Measurements from ENCODE around the gene NEGR1. TPM values are rescaled to one million over a fixed set of nuclear protein-coding genes. Genes with fewer than 3 reads are reported as not detected.

NEGR1 gene
- total and polyA plus RNA-seq, 11 donors, result 1.7 to 11.3 (median 6.8) TPM

DNA sequence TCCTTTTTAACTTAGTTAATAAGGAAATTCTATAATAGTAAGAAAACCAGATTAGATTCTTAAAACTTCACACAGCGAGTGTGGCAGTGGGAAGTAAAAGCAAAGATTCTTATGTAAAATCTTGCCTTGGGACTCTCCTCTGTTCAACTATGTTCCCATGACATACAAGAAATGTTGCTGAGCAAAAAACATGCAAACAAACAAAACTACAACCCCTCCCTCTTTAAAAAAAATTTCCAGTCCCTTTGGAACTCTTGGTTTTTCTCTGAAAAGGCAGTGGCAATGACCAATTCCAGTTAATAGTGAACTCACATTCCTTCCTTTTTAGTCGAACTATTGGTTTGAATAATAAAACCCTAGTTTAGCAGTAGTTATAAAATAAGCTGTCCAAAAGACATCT lies 748.4 kb downstream of the NEGR1 start:
- TF ChIP-seq CTCF (IDR thresholded peaks at IDR 0.05) (no peak), POLR2A (IDR thresholded peaks at IDR 0.05) (no peak)
- no peaks in the 10 kb centered on the region for H3K4me1 ChIP-seq
- 73 to 84% (median 76%) methylated on average over 2 of the region's 2 CpGs for WGBS, 4 donors
- no peaks in the 10 kb centered on the region for H3K27me3 ChIP-seq
- no peaks in the 10 kb centered on the region for H3K9me3 ChIP-seq
- no peak overlapping the region for H3K4me3 ChIP-seq
- no peak for DNase-seq
- ATAC-seq, result no peak
- H3K27ac ChIP-seq, result no peak overlapping the region
- H3K36me3 ChIP-seq, result no peaks in the 10 kb centered on the region
- intact Hi-C loops (cut with DNase I), result no loop called here

- WGBS, 4 donors, result 89 to 93% (median 91%) methylated on average over 4 of the region's 4 CpGs
- no peak overlapping the region for H3K4me3 ChIP-seq
- no peaks in the 10 kb centered on the region for H3K36me3 ChIP-seq
- no peak for ATAC-seq
- H3K4me1 ChIP-seq, result no peaks in the 10 kb centered on the region
- no peaks in the 10 kb centered on the region for H3K27me3 ChIP-seq
- intact Hi-C loops (cut with DNase I), result no loop called here
- H3K27ac ChIP-seq, result no peak overlapping the region
- TF ChIP-seq CTCF (IDR thresholded peaks at IDR 0.05) (no peak), POLR2A (IDR thresholded peaks at IDR 0.05) (no peak)
- no peak for DNase-seq
- no peaks in the 10 kb centered on the region for H3K9me3 ChIP-seq
Observed at GRCh38 chr1:71532343-71532742, 750.0 kb downstream of the NEGR1 start.

DNA sequence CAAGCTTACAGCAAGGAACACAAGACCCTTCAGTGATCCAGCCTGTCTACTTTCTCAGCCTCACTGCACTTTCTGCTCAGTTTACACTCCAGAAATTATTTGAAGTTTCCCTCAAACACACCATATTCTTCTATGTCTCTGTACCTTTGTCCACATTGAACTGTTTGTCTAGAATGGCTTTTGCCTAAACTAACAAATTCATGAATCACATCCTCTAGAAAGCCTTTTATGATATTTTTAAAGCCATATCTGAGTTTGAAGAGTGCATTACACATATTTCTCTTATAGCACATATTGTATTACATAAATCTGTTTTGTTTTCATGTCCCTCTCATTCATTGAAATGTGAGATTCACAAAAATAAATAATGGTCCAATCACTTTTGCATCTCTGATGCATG lies 755.5 kb downstream of the NEGR1 start:
- H3K36me3 ChIP-seq, result no peaks in the 10 kb centered on the region
- no peaks in the 10 kb centered on the region for H3K27me3 ChIP-seq
- TF ChIP-seq POLR2A (IDR thresholded peaks at IDR 0.05) (no peak), CTCF (IDR thresholded peaks at IDR 0.05) (no peak)
- no peak for DNase-seq
- intact Hi-C loops (cut with DNase I), result loop anchor here in 6 of 10 donors (5.0 to 10.0 kb wide), 3 partner anchors 330 to 432 kb away; no protein-coding TSS in a partner anchor
- no peak for ATAC-seq
- no peaks in the 10 kb centered on the region for H3K9me3 ChIP-seq
- no peak overlapping the region for H3K4me3 ChIP-seq
- no peak overlapping the region for H3K27ac ChIP-seq
- H3K4me1 ChIP-seq, result no peaks in the 10 kb centered on the region

- Histone ChIP-seq H3K4me1 (no peaks in the 10 kb centered on the region), H3K27me3 (no peaks in the 10 kb centered on the region), H3K36me3 (no peaks in the 10 kb centered on the region), H3K4me3 (no peak overlapping the region), H3K9me3 (no peaks in the 10 kb centered on the region), H3K27ac (no peak overlapping the region)
- 72 to 82% (median 76%) methylated on average over 3 of the region's 3 CpGs for WGBS, 4 donors
- intact Hi-C loops (cut with DNase I), result loop anchor here in 9 of 10 donors (5.0 to 10.0 kb wide), 4 partner anchors 325 to 428 kb away; no protein-coding TSS in a partner anchor
- DNase-seq (no peak), ATAC-seq (no peak)
- TF ChIP-seq POLR2A (IDR thresholded peaks at IDR 0.05), result no peak
- no peak for TF ChIP-seq CTCF (IDR thresholded peaks at IDR 0.05)
Observed at GRCh38 chr1:71522721-71523120, 759.6 kb downstream of the NEGR1 start.

All from heart left ventricle (tissue), 16 donors.